ENCODE data around the gene XRCC6.
"Not testable (repeated sequence)": the region's sequence is repeated elsewhere in the genome, so short reads cannot be mapped to it uniquely, and the experiment has no call there.

Gene XRCC6

DNA sequence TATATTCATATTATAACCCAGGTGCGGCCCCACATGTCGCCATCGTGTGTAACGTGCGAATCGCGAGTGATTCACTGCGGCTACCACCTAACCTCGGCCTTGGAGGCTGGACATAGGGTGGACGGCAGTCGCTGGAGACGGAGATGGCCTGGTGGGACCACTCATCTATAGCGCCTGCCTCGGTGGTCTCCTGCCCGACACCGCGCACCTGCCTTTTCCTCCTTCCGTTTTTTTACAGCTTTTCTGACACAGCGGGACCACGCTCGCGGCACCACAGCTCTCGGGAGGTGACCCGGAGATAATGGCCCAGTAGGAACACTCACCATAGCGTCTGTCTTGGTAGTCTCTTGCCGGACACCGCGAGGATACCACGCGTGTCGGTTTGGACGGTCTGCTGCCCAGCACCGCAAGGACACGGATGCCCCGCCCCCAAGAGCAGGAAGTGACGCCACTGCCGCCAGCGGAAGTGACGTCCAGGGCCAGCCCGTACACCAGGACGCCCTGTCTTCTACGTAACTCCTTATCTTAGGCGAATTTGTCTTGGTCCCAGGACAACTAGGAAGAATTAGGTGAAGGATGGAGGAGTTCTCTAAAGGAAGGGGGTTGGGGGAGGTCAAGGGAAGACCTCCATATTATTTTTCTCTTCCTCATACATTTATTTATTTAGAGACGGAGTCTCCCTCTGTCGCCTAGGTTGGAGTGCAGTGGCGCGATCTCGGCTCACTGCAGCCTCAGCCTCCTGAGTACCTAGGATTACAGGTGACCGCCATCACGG lies 61.1 kb downstream of the XRCC6 start:
- Histone ChIP-seq H3K9ac (ENCODE audit: low read depth in 1 of 2, low read length in 2 of 2) (peak overlapping the region; percentile 75 to 85), H3K36me3 (ENCODE audit: control insufficient read depth in 1 of 2, insufficient read depth in 2 of 2, low read length in 2 of 2) (peaks cover 9 to 28% of the 10 kb centered on the region in 2 donors), H3K4me1 (ENCODE audit: control insufficient read depth in 1 of 2, insufficient read depth in 2 of 2, low read length in 2 of 2) (peaks cover 0 to 5% of the 10 kb centered on the region in 2 donors), H3K27ac (ENCODE audit: low read depth, low read length) (peak overlapping the region; percentile 71), H3K9me3 (ENCODE audit: control insufficient read depth in 1 of 2, low read length in 2 of 2) (no peaks in the 10 kb centered on the region), H3K4me3 (ENCODE audit: low read depth in 1 of 2, low read length in 2 of 2) (peak overlapping the region; percentile 85 to 89), H3K27me3 (ENCODE audit: control insufficient read depth in 1 of 2, insufficient read depth in 2 of 2, low read length in 2 of 2) (no peaks in the 10 kb centered on the region)

- Histone ChIP-seq H3K27me3 (ENCODE audit: control insufficient read depth in 1 of 2, insufficient read depth in 2 of 2, low read length in 2 of 2) (no peaks in the 10 kb centered on the region), H3K4me1 (ENCODE audit: control insufficient read depth in 1 of 2, insufficient read depth in 2 of 2, low read length in 2 of 2) (peaks cover 4 to 11% of the 10 kb centered on the region in 2 donors), H3K4me3 (ENCODE audit: low read depth in 1 of 2, low read length in 2 of 2) (peak overlapping the region in 1 of 2 donors; percentile 89), H3K9me3 (ENCODE audit: control insufficient read depth in 1 of 2, low read length in 2 of 2) (no peaks in the 10 kb centered on the region), H3K27ac (ENCODE audit: low read depth, low read length) (no peak overlapping the region), H3K9ac (ENCODE audit: low read depth in 1 of 2, low read length in 2 of 2) (peak overlapping the region in 1 of 2 donors; percentile 58), H3K36me3 (ENCODE audit: control insufficient read depth in 1 of 2, insufficient read depth in 2 of 2, low read length in 2 of 2) (peaks cover 8 to 23% of the 10 kb centered on the region in 2 donors)
Measured at GRCh38 chr22:41683052-41683451, 62.0 kb downstream of the XRCC6 start.

GRCh38 chr22:41683616-41684015 lies 62.5 kb downstream of the XRCC6 start:
- Histone ChIP-seq H3K9me3 (ENCODE audit: control insufficient read depth in 1 of 2, low read length in 2 of 2) (no peaks in the 10 kb centered on the region), H3K27ac (ENCODE audit: low read depth, low read length) (no peak overlapping the region), H3K36me3 (ENCODE audit: control insufficient read depth in 1 of 2, insufficient read depth in 2 of 2, low read length in 2 of 2) (peaks cover 2 to 18% of the 10 kb centered on the region in 2 donors), H3K4me3 (ENCODE audit: low read depth in 1 of 2, low read length in 2 of 2) (no peak overlapping the region), H3K9ac (ENCODE audit: low read depth in 1 of 2, low read length in 2 of 2) (no peak overlapping the region), H3K4me1 (ENCODE audit: control insufficient read depth in 1 of 2, insufficient read depth in 2 of 2, low read length in 2 of 2) (peaks cover 4 to 12% of the 10 kb centered on the region in 2 donors), H3K27me3 (ENCODE audit: control insufficient read depth in 1 of 2, insufficient read depth in 2 of 2, low read length in 2 of 2) (no peaks in the 10 kb centered on the region)

GRCh38 chr22:41684194-41684593 lies 63.1 kb downstream of the XRCC6 start:
- Histone ChIP-seq H3K9ac (ENCODE audit: low read depth in 1 of 2, low read length in 2 of 2) (no peak overlapping the region), H3K36me3 (ENCODE audit: control insufficient read depth in 1 of 2, insufficient read depth in 2 of 2, low read length in 2 of 2) (peaks cover 0 to 15% of the 10 kb centered on the region in 2 donors), H3K9me3 (ENCODE audit: control insufficient read depth in 1 of 2, low read length in 2 of 2) (no peaks in the 10 kb centered on the region), H3K27me3 (ENCODE audit: control insufficient read depth in 1 of 2, insufficient read depth in 2 of 2, low read length in 2 of 2) (no peaks in the 10 kb centered on the region), H3K27ac (ENCODE audit: low read depth, low read length) (no peak overlapping the region), H3K4me1 (ENCODE audit: control insufficient read depth in 1 of 2, insufficient read depth in 2 of 2, low read length in 2 of 2) (peaks cover 4 to 12% of the 10 kb centered on the region in 2 donors), H3K4me3 (ENCODE audit: low read depth in 1 of 2, low read length in 2 of 2) (no peak overlapping the region)

DNA sequence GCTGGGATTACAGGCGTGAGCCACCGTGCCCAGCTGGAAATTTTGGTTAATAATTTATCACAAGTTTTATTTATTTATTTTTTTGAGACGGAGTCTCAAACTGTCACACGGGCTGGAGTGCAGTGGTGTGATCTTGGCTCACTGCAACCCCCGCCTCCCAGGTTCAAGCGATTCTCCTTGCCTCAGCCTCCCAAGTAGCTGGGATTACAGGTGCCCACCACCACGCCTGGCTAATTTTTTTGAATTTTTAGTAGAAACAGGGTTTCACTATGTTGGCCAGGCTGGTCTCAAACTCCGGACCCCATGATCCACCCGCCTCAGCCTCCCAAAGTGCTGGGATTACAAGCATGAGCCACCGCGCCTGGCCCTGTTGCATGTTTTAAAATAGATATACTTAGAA lies 65.8 kb downstream of the XRCC6 start:
- not testable (repeated sequence) for H3K9me3 ChIP-seq (ENCODE audit: control insufficient read depth in 1 of 2, low read length in 2 of 2); H3K27ac ChIP-seq (ENCODE audit: low read depth, low read length); H3K27me3 ChIP-seq (ENCODE audit: control insufficient read depth in 1 of 2, insufficient read depth in 2 of 2, low read length in 2 of 2); H3K9ac ChIP-seq (ENCODE audit: low read depth in 1 of 2, low read length in 2 of 2); H3K4me1 ChIP-seq (ENCODE audit: control insufficient read depth in 1 of 2, insufficient read depth in 2 of 2, low read length in 2 of 2); H3K36me3 ChIP-seq (ENCODE audit: control insufficient read depth in 1 of 2, insufficient read depth in 2 of 2, low read length in 2 of 2)
- H3K4me3 ChIP-seq (ENCODE audit: low read depth in 1 of 2, low read length in 2 of 2), result peak overlapping the region in 1 of 2 donors; percentile 97

DNA sequence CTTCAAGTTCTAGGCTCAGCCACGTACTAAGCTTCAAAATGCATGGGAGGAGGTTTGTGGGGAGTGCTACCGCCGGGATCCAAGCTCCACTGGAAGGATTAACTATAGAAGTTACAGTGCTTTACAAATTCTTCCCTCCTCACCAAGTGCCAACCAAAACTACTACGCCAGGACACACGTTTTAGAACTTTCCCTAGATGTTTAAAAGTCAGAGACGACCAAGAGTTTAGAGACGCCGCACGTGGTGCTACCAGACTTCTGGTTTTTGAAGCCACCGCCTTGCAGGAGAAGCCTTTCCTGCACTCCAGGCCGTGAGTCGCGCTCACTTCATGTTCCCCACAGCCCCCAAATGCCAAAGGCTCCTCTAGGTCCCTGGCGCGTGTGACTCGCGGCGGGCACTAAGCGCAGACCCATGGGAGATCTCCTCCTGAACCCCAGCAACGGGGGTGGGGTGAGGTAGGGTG lies 66.8 kb downstream of the XRCC6 start:
- Histone ChIP-seq H3K9me3 (ENCODE audit: control insufficient read depth in 1 of 2, low read length in 2 of 2) (no peaks in the 10 kb centered on the region), H3K36me3 (ENCODE audit: control insufficient read depth in 1 of 2, insufficient read depth in 2 of 2, low read length in 2 of 2) (no peaks in the 10 kb centered on the region), H3K27ac (ENCODE audit: low read depth, low read length) (peak overlapping the region; percentile 91), H3K4me3 (ENCODE audit: low read depth in 1 of 2, low read length in 2 of 2) (peak overlapping the region; percentile 94 to 97), H3K9ac (ENCODE audit: low read depth in 1 of 2, low read length in 2 of 2) (peak overlapping the region; percentile 91 to 97), H3K4me1 (ENCODE audit: control insufficient read depth in 1 of 2, insufficient read depth in 2 of 2, low read length in 2 of 2) (peaks cover 4 to 7% of the 10 kb centered on the region in 2 donors), H3K27me3 (ENCODE audit: control insufficient read depth in 1 of 2, insufficient read depth in 2 of 2, low read length in 2 of 2) (no peaks in the 10 kb centered on the region)

- Histone ChIP-seq H3K27me3 (ENCODE audit: control insufficient read depth in 1 of 2, insufficient read depth in 2 of 2, low read length in 2 of 2) (no peaks in the 10 kb centered on the region), H3K27ac (ENCODE audit: low read depth, low read length) (peak within 1 kb of the TSS; percentile 91), H3K4me3 (ENCODE audit: low read depth in 1 of 2, low read length in 2 of 2) (peak within 1 kb of the TSS; percentile 94 to 97), H3K9ac (ENCODE audit: low read depth in 1 of 2, low read length in 2 of 2) (peak within 1 kb of the TSS; percentile 91 to 97), H3K4me1 (ENCODE audit: control insufficient read depth in 1 of 2, insufficient read depth in 2 of 2, low read length in 2 of 2) (peaks cover 4 to 7% of the 10 kb centered on the region in 2 donors), H3K9me3 (ENCODE audit: control insufficient read depth in 1 of 2, low read length in 2 of 2) (no peaks in the 10 kb centered on the region), H3K36me3 (ENCODE audit: control insufficient read depth in 1 of 2, insufficient read depth in 2 of 2, low read length in 2 of 2) (peaks cover 0 to 5% of the 10 kb centered on the region in 2 donors)
Measured at GRCh38 chr22:41688365-41689211, 67.5 kb downstream of the XRCC6 start, which contains the start of gene SNU13. SNU13 (minus strand) TSS chr22:41688867; CDS start chr22:41688796, 71 bp downstream.

DNA sequence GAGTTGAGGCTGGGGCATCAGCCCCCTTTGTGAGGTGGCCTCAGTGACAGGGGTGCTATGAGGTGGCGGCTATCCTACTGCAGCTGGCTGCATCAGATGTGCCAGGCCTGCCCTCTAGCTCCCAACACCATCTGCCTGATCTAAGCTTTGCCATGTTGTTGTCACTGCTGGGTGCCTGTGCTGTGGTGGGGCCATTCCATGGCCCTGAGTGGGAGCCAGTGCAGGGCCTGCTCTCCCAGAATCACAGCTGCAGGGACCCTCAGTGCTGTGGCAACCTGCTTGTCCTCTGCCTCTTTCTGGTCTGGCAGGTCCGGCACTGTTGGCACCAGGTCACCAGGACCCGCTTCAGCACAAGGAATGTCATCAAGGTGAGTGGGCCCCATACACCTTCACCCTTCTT lies 69.4 kb downstream of the XRCC6 start:
- Histone ChIP-seq H3K36me3 (ENCODE audit: control insufficient read depth in 1 of 2, insufficient read depth in 2 of 2, low read length in 2 of 2) (peaks cover 0 to 14% of the 10 kb centered on the region in 2 donors), H3K27me3 (ENCODE audit: control insufficient read depth in 1 of 2, insufficient read depth in 2 of 2, low read length in 2 of 2) (no peaks in the 10 kb centered on the region), H3K9ac (ENCODE audit: low read depth in 1 of 2, low read length in 2 of 2) (no peak overlapping the region), H3K9me3 (ENCODE audit: control insufficient read depth in 1 of 2, low read length in 2 of 2) (no peaks in the 10 kb centered on the region), H3K4me3 (ENCODE audit: low read depth in 1 of 2, low read length in 2 of 2) (no peak overlapping the region), H3K4me1 (ENCODE audit: control insufficient read depth in 1 of 2, insufficient read depth in 2 of 2, low read length in 2 of 2) (peaks cover 4 to 7% of the 10 kb centered on the region in 2 donors), H3K27ac (ENCODE audit: low read depth, low read length) (no peak overlapping the region)

GRCh38 chr22:41695211-41695610 lies 74.1 kb downstream of the XRCC6 start:
- no peak overlapping the region for H3K4me3 ChIP-seq (ENCODE audit: low read depth in 1 of 2, low read length in 2 of 2)
- no peaks in the 10 kb centered on the region for H3K27me3 ChIP-seq (ENCODE audit: control insufficient read depth in 1 of 2, insufficient read depth in 2 of 2, low read length in 2 of 2)
- H3K9me3 ChIP-seq (ENCODE audit: control insufficient read depth in 1 of 2, low read length in 2 of 2), result no peaks in the 10 kb centered on the region
- H3K36me3 ChIP-seq (ENCODE audit: control insufficient read depth in 1 of 2, insufficient read depth in 2 of 2, low read length in 2 of 2), result peaks cover 0 to 14% of the 10 kb centered on the region in 2 donors
- no peak overlapping the region for H3K9ac ChIP-seq (ENCODE audit: low read depth in 1 of 2, low read length in 2 of 2)
- H3K27ac ChIP-seq (ENCODE audit: low read depth, low read length), result no peak overlapping the region
- H3K4me1 ChIP-seq (ENCODE audit: control insufficient read depth in 1 of 2, insufficient read depth in 2 of 2, low read length in 2 of 2), result peaks cover 15 to 17% of the 10 kb centered on the region in 2 donors

- Histone ChIP-seq H3K36me3 (ENCODE audit: control insufficient read depth in 1 of 2, insufficient read depth in 2 of 2, low read length in 2 of 2) (peaks cover 0 to 14% of the 10 kb centered on the region in 2 donors), H3K27ac (ENCODE audit: low read depth, low read length) (no peak overlapping the region), H3K9me3 (ENCODE audit: control insufficient read depth in 1 of 2, low read length in 2 of 2) (no peaks in the 10 kb centered on the region), H3K27me3 (ENCODE audit: control insufficient read depth in 1 of 2, insufficient read depth in 2 of 2, low read length in 2 of 2) (no peaks in the 10 kb centered on the region), H3K4me1 (ENCODE audit: control insufficient read depth in 1 of 2, insufficient read depth in 2 of 2, low read length in 2 of 2) (peaks cover 15 to 17% of the 10 kb centered on the region in 2 donors), H3K4me3 (ENCODE audit: low read depth in 1 of 2, low read length in 2 of 2) (peak overlapping the region in 1 of 2 donors; percentile 59), H3K9ac (ENCODE audit: low read depth in 1 of 2, low read length in 2 of 2) (peak overlapping the region in 1 of 2 donors; percentile 39)
Measured at GRCh38 chr22:41696703-41697102, 75.6 kb downstream of the XRCC6 start.
